Gastrocnemius medialis (tissue), 4 donors: ENCODE results near the gene APC. TPM values are rescaled to one million over a fixed set of nuclear protein-coding genes. Genes with fewer than 3 reads are reported as not detected.
"Not testable (repeated sequence)": the region's sequence is repeated elsewhere in the genome, so short reads cannot be mapped to it uniquely, and the experiment has no call there.

Experiments
- ATAC-seq, 2 donors: fragments of 150-250 bp; one replicate each; pipeline ENCODE4 v1.9.1; 2016
- DNase-seq, 2 donors: peaks; one replicate each; pipeline ENCODE4 v3.0.0-alpha.2; 2019
- H3K27ac ChIP-seq, 4 donors: fragments of 200-600 bp; sonication (generic); 1 replicate in 1 of 4; 2 replicates in 3 of 4; pipeline ENCODE4 v1.5.1; 2016 to 2018; ENCODE audit warnings: mild to moderate bottlenecking in 2 of 4, moderate library complexity in 1 of 4
- H3K27me3 ChIP-seq, 3 donors: fragments of 200-600 bp; sonication (generic) in 2 of 3; 1 replicate in 1 of 3; 2 replicates in 2 of 3; pipeline versions ENCODE4 v1.5.1 to v1.6.0; 2016 to 2019; ENCODE audit warnings: mild to moderate bottlenecking in 1 of 3, moderate library complexity in 1 of 3
- H3K36me3 ChIP-seq, 2 donors: fragments of 200-600 bp; sonication (generic) in 1 of 2; one replicate each; pipeline ENCODE4 v1.5.1; 2017 to 2018
- H3K4me1 ChIP-seq, 2 donors: fragments of 200-600 bp; sonication (generic) in 1 of 2; one replicate each; pipeline ENCODE4 v1.5.1; 2016 to 2017; ENCODE audit warnings: mild to moderate bottlenecking in 2 of 2
- H3K4me3 ChIP-seq, 4 donors: fragments of 200-600 bp; sonication (generic) in 3 of 4; 1 replicate in 1 of 4; 2 replicates in 3 of 4; pipeline ENCODE4 v1.5.1; 2016 to 2019; ENCODE audit warnings: mild to moderate bottlenecking in 2 of 4
- H3K9me3 ChIP-seq, 3 donors: fragments of 200-600 bp; sonication (generic) in 2 of 3; 1 replicate in 1 of 3; 2 replicates in 2 of 3; pipeline ENCODE4 v1.5.1; 2016 to 2019
- POLR2A ChIP-seq, 2 donors: fragments of 450-650 bp; IDR thresholded peaks; one replicate each; pipeline ENCODE4 v1.6.1; 2017; ENCODE audit warnings: antibody characterized with exemption in 2 of 2, mild to moderate bottlenecking in 2 of 2, moderate library complexity in 2 of 2
- in situ Hi-C, 4 donors: fragments of 200-750 bp; cut with MboI; loops; one replicate each; pipeline versions ENCODE4 v1.15.0 to v1.8.0; 2017; ENCODE audit warnings: low sequenced_read_pairs in 4 of 4
- intact Hi-C: fragments of 100-400 bp; cut with DNase I; formaldehyde crosslinking; loops from one replicate; pipeline ENCODE4 v1.15.1; 2023; ENCODE audit warnings: low total_unique reads
- total RNA-seq, 4 donors: library from RNA; depleted of rRNA; stranded (reverse); fragments of >200 nt; gene quantifications; one replicate each; pipeline versions ENCODE4 v1.1.0 to v1.2.3, GENCODE V29; 2016
- TF ChIP-seq, protein P1 (sequence below), 5 experiments: fragments of 450-650 bp in 3 of 5; fragments of 200-600 bp in 2 of 5; sonication (generic) in 2 of 5; IDR thresholded peaks in 4 of 5; conservative IDR thresholded peaks in 1 of 5; 1 replicate in 4 of 5; 2 replicates in 1 of 5; pipeline ENCODE4 v1.5.1; 2016 to 2019; ENCODE audit warnings: antibody characterized with exemption in 5 of 5, mild to moderate bottlenecking in 3 of 5, moderate library complexity in 3 of 5

Gene APC
- total RNA-seq, 4 donors from 2014 or later: 50.1 to 102 (median 60.4) TPM

DNA sequence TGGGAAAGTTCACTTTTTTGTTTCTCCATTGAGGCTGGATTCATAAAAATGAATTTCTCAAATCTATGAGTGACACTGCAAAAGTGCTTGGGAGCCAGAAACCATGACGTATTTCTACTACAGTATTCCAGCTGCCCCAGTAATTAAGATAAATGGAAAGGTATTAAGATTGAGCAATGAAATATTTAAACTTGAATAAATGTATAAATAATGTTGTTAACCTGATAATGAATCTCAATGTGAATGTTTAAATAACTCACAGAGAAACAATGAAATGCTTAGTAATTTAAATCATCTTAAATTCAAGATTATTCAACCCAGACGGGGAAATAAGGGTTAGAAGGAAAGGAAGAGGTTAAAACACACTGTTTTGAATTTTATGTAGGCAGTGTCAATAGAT lies 112.2 kb downstream of the APC start:
- intact Hi-C loops (loop anchor here (5.0 kb wide), 1 partner anchor 72 kb away; the partner anchor contains the start of gene REEP5), in situ Hi-C loops (loop anchor here in 1 of 4 donors (10.0 kb wide), 1 partner anchor 65 kb away; no protein-coding TSS in a partner anchor)
- no peaks in the 10 kb centered on the region for H3K9me3 ChIP-seq
- H3K4me3 ChIP-seq: no peak overlapping the region
- no peak overlapping the region for H3K27ac ChIP-seq
- no peak for TF ChIP-seq POLR2A (IDR thresholded peaks at IDR 0.05)
- TF ChIP-seq, protein P1, sequence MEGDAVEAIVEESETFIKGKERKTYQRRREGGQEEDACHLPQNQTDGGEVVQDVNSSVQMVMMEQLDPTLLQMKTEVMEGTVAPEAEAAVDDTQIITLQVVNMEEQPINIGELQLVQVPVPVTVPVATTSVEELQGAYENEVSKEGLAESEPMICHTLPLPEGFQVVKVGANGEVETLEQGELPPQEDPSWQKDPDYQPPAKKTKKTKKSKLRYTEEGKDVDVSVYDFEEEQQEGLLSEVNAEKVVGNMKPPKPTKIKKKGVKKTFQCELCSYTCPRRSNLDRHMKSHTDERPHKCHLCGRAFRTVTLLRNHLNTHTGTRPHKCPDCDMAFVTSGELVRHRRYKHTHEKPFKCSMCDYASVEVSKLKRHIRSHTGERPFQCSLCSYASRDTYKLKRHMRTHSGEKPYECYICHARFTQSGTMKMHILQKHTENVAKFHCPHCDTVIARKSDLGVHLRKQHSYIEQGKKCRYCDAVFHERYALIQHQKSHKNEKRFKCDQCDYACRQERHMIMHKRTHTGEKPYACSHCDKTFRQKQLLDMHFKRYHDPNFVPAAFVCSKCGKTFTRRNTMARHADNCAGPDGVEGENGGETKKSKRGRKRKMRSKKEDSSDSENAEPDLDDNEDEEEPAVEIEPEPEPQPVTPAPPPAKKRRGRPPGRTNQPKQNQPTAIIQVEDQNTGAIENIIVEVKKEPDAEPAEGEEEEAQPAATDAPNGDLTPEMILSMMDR (IDR thresholded peaks at IDR 0.05 in 4 of 5, conservative IDR thresholded peaks at IDR 0.05 in 1 of 5): no peak
- DNase-seq (no peak), ATAC-seq (no peak)
- no peaks in the 10 kb centered on the region for H3K27me3 ChIP-seq
- H3K4me1 ChIP-seq: no peaks in the 10 kb centered on the region
- H3K36me3 ChIP-seq: no peaks in the 10 kb centered on the region

DNA sequence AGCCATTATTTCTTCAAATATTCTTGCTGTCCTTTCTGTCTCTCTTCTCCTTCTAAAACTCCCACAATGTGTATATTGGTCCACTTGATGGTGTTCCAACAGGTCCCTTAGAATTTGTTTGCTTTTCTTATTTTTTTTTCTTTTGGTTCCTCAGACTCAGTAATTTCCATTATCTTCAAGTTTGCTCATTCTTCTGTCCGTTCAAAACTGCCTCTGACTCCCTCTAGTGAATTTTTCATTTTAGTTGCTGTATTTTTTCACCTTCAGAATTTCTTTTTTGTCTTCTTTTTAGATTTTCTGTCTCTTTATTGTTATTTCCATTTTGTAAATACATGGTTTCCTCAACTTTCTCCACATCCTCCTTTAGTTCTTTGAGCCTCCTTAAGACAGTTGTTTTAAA lies 117.0 kb downstream of the APC start:
- Histone ChIP-seq H3K27me3 (no peaks in the 10 kb centered on the region), H3K9me3 (no peaks in the 10 kb centered on the region), H3K4me3 (no peak overlapping the region), H3K27ac (no peak overlapping the region), H3K36me3 (no peaks in the 10 kb centered on the region), H3K4me1 (no peaks in the 10 kb centered on the region)
- ATAC-seq: no peak
- TF ChIP-seq POLR2A (IDR thresholded peaks at IDR 0.05): no peak
- TF ChIP-seq, protein P1 (IDR thresholded peaks at IDR 0.05 in 4 of 5, conservative IDR thresholded peaks at IDR 0.05 in 1 of 5): no peak
- in situ Hi-C loops: loop anchor here in 1 of 4 donors (10.0 kb wide), 1 partner anchor 60 kb away; no protein-coding TSS in a partner anchor
- intact Hi-C loops: no loop called here
- DNase-seq: no peak

DNA sequence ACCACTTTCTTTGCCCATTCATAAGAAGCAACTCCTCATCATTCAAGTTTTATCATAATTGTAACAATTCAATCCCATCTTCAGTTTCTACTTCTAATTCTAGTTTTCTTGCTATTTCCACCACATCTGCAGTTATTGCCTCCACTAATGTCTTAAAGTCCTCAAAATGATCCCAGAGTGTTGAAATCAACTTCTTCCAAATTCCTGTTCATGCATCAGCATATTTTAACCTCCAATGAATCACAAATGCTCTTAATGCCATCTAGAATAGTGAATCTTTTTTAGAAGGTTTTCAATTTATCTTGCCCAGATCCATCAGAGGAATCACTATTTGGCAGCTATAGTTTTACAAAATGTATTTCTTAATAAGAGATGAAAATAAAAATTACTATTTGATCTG lies 120.2 kb downstream of the APC start:
- ATAC-seq (no peak), DNase-seq (no peak)
- Histone ChIP-seq H3K36me3 (no peaks in the 10 kb centered on the region), H3K4me1 (peaks cover 9 to 17% of the 10 kb centered on the region in 2 donors), H3K27me3 (no peaks in the 10 kb centered on the region), H3K27ac (no peak overlapping the region), H3K4me3 (no peak overlapping the region), H3K9me3 (no peaks in the 10 kb centered on the region)
- intact Hi-C loops (no loop called here), in situ Hi-C loops (loop anchor here in 1 of 4 donors (10.0 kb wide), 1 partner anchor 57 kb away; no protein-coding TSS in a partner anchor)
- TF ChIP-seq, protein P1 (IDR thresholded peaks at IDR 0.05 in 4 of 5, conservative IDR thresholded peaks at IDR 0.05 in 1 of 5): no peak
- no peak for TF ChIP-seq POLR2A (IDR thresholded peaks at IDR 0.05)

DNA sequence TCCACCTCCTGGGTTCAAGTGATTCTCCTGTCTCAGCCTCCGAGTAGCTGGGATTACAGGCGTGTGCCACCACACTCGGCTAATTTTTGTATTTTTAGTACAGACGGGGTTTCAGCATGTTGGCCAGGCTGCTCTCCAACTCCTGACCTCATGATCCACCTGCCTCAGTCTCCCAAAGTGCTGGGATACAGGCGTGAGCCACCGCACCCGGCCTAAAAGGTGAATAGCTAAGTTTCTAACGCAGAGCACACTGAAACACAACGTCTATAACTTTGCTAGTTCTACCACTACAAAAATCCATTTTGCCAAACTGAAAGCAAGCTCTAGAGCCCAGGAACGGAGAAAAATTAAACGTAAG lies 122.9 kb downstream of the APC start:
- Histone ChIP-seq H3K36me3 (peaks cover 0 to 20% of the 10 kb centered on the region in 2 donors), H3K4me3 (peak overlapping the region; percentile 71 to 99 (median 89)), H3K27ac (peak overlapping the region; percentile 84 to 90 (median 86)), H3K4me1 (peaks cover 20 to 25% of the 10 kb centered on the region in 2 donors)
- H3K9me3 ChIP-seq, H3K27me3 ChIP-seq, DNase-seq, ATAC-seq: not testable (repeated sequence)
- in situ Hi-C loops (loop anchor here in 1 of 4 donors (10.0 kb wide), 1 partner anchor 54 kb away; no protein-coding TSS in a partner anchor), intact Hi-C loops (loop anchor here (5.0 to 10.0 kb wide), 2 partner anchors 153 to 654 kb away; partner anchors contain the start of gene YTHDC2)

- peak within 1 kb of the TSS; percentile 84 to 90 (median 86) for H3K27ac ChIP-seq
- TF ChIP-seq, protein P1 (IDR thresholded peaks at IDR 0.05 in 4 of 5, conservative IDR thresholded peaks at IDR 0.05 in 1 of 5): no peak
- TF ChIP-seq POLR2A (IDR thresholded peaks at IDR 0.05): peak; percentile 69 to 81
- H3K36me3 ChIP-seq: peaks cover 0 to 20% of the 10 kb centered on the region in 2 donors
- in situ Hi-C loops (loop anchor here in 1 of 4 donors (10.0 kb wide), 1 partner anchor 54 kb away; no protein-coding TSS in a partner anchor), intact Hi-C loops (loop anchor here (1.0 to 10.0 kb wide), 3 partner anchors 60 to 654 kb away; partner anchors contain the start of gene YTHDC2)
- peaks cover 20 to 25% of the 10 kb centered on the region in 2 donors for H3K4me1 ChIP-seq
- peak within 1 kb of the TSS; percentile 71 to 99 (median 89) for H3K4me3 ChIP-seq
- ATAC-seq: peak; percentile 99
- DNase-seq: peak; percentile 92 to 94
- H3K9me3 ChIP-seq: no peaks in the 10 kb centered on the region
- H3K27me3 ChIP-seq: no peaks in the 10 kb centered on the region
Observed at GRCh38 chr5:112860929-112861637, 123.4 kb downstream of the APC start, which contains the start of gene SRP19. TSS of gene SRP19 (plus strand) at chr5:112861287. CDS start at chr5:112861377, 90 bp downstream.
